IPS-NIHi11 (cell line): Measurements from ENCODE around the gene PCMT1.
"Not testable (repeated sequence)": the region's sequence is repeated elsewhere in the genome, so short reads cannot be mapped to it uniquely, and the experiment has no call there.

Experiments used
- DNase-seq: peaks from one replicate; pipeline ENCODE4 v3.0.0; 2012; ENCODE audit warnings: mixed read lengths, low spot score

The PCMT1 gene

GRCh38 chr6:149749594-149750135 lies at the start of gene PCMT1:
TSS of gene PCMT1 (plus strand) at chr6:149749741. CDS start at chr6:149749902, 161 bp downstream.
- peak; percentile 94 for DNase-seq

GRCh38 chr6:149701714-149702113 lies 47.8 kb upstream of the PCMT1 start:
- peak; percentile 15 for DNase-seq

- DNase-seq: no peak
Observed at GRCh38 chr6:149711711-149712110, 37.8 kb upstream of the PCMT1 start.

GRCh38 chr6:149714442-149714841 lies 35.1 kb upstream of the PCMT1 start:
- no peak for DNase-seq

GRCh38 chr6:149716181-149716963 lies 33.2 kb upstream of the PCMT1 start:
- DNase-seq: peak; percentile 16

- DNase-seq: no peak
Observed at GRCh38 chr6:149717255-149717587, 32.3 kb upstream of the PCMT1 start.

GRCh38 chr6:149717588-149718458 lies 31.7 kb upstream of the PCMT1 start, which contains the start of gene LATS1:
TSS of gene LATS1 (minus strand) at chr6:149718101. CDS start at chr6:149702126, 15,975 bp downstream.
- peak; percentile 91 for DNase-seq

GRCh38 chr6:149719531-149719930 lies 30.0 kb upstream of the PCMT1 start:
- no peak for DNase-seq

- DNase-seq: no peak
Observed at GRCh38 chr6:149723262-149723661, 26.3 kb upstream of the PCMT1 start.

- peak; percentile 43 for DNase-seq
Observed at GRCh38 chr6:149723771-149724417, 25.6 kb upstream of the PCMT1 start.

- no peak for DNase-seq
Observed at GRCh38 chr6:149725785-149726184, 23.8 kb upstream of the PCMT1 start.

- DNase-seq: no peak
Observed at GRCh38 chr6:149727793-149728498, 21.6 kb upstream of the PCMT1 start.

GRCh38 chr6:149728499-149729234 lies 20.9 kb upstream of the PCMT1 start:
- DNase-seq: no peak

- DNase-seq: no peak
Observed at GRCh38 chr6:149729824-149730223, 19.7 kb upstream of the PCMT1 start.

- no peak for DNase-seq
Observed at GRCh38 chr6:149733089-149733720, 16.3 kb upstream of the PCMT1 start.

- no peak for DNase-seq
Observed at GRCh38 chr6:149734915-149735314, 14.6 kb upstream of the PCMT1 start.

GRCh38 chr6:149745252-149745651 lies 4.3 kb upstream of the PCMT1 start:
- DNase-seq: not testable (repeated sequence)

GRCh38 chr6:149746147-149746946 lies 3.2 kb upstream of the PCMT1 start, which contains the start of gene NUP43:
TSS of gene NUP43 (minus strand) at chr6:149746529. CDS start at chr6:149746495, 34 bp downstream.
- DNase-seq: peak; percentile 92

- DNase-seq: not testable (repeated sequence)
Observed at GRCh38 chr6:149749082-149749593, 403 bp upstream of the PCMT1 start.
